C4-2B (cell line): ENCODE data around the gene ZNF619.

Experiments
- H3K27ac ChIP-seq: fragments of 450-650 bp; 2 replicates; pipeline ENCODE4 v1.5.1; 2017
- ZFX ChIP-seq: fragments of 450-650 bp; IDR thresholded peaks from 2 replicates; pipeline ENCODE4 v1.6.1; 2017
- TF ChIP-seq, protein P1 (sequence below): fragments of 450-650 bp; conservative IDR thresholded peaks from 2 replicates; pipeline ENCODE4 v1.5.1; 2017; ENCODE audit warnings: mild to moderate bottlenecking

ZNF619 gene

DNA sequence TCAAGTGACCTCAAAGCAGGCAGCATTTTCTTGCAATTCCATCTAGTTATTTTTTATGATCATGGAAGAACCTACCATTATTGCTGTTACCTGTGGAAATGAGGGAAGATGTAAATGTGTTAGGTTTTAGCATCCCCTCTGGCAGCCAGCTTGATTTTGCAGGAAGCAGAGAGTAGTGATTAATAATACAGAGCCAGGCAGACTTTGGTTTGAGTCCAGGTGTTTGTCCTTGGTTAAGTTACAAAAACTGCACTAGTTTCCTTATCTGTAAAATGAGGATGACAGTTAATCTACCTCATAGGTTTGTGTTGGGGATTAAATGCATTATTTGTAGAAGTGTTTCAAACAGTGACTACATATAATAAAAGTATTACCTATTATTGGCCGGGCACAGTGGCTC is 41.1 kb downstream of the ZNF619 start:
- no peak overlapping the region for H3K27ac ChIP-seq
- TF ChIP-seq, protein P1, sequence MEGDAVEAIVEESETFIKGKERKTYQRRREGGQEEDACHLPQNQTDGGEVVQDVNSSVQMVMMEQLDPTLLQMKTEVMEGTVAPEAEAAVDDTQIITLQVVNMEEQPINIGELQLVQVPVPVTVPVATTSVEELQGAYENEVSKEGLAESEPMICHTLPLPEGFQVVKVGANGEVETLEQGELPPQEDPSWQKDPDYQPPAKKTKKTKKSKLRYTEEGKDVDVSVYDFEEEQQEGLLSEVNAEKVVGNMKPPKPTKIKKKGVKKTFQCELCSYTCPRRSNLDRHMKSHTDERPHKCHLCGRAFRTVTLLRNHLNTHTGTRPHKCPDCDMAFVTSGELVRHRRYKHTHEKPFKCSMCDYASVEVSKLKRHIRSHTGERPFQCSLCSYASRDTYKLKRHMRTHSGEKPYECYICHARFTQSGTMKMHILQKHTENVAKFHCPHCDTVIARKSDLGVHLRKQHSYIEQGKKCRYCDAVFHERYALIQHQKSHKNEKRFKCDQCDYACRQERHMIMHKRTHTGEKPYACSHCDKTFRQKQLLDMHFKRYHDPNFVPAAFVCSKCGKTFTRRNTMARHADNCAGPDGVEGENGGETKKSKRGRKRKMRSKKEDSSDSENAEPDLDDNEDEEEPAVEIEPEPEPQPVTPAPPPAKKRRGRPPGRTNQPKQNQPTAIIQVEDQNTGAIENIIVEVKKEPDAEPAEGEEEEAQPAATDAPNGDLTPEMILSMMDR, result no peak
- no peak for TF ChIP-seq ZFX

DNA sequence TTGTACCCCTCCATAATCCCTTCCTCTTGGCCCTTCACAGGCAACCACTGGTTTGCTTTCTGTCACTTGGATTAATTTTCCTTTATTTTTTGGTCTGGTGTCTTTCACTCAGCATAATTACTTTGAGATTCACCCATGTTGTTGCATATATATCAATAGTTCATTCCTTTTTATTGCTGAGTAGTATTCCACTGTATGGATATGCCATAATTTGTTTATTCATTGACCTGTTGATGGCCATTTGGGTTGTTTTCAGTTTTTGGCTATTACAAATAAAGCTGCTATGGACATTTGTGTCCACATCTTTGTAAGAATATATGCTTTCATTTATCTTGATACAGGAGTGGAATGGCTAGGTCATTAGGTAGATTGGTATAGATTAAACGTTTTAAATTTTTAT is 41.9 kb downstream of the ZNF619 start:
- TF ChIP-seq ZFX, result no peak
- TF ChIP-seq, protein P1, result no peak
- no peak overlapping the region for H3K27ac ChIP-seq

DNA sequence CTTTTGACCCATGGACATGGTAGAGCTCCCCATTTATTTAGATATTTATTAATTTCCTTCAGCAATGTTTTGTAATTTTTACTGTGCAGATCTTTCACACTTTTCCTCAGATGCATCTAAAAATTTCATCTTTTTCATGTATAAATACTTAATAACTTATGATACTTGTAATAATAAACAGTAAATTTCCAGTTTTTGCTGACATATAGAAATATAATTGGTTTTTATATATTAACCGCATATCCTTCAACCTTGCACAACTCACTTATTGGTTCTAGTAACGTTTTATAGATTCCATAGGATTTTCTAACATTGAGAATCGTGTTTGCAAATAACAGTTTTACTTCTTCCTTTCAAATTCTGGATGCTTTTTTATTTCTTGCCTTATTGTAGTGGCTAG is 44.3 kb downstream of the ZNF619 start:
- no peak for TF ChIP-seq ZFX
- TF ChIP-seq, protein P1, result no peak

DNA sequence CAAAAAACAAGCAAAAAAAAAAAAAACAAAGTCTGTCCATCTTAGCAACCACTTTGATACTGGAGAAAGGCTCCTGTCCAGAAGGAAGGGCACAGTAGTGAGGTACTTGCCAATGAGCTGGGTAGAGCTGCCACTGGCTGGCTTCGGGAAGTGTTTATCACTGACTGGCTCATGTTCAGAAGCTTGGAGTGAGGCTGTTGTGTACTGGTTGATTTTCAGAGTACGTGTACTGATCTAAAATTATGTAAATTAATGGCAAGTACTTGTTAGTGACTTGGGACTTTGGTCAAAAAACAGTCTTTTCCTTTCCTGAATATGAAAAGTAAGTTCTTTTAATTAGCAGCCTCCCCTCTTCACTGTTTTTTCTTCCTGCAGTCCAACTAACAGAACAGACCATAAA is 46.9 kb downstream of the ZNF619 start:
- H3K27ac ChIP-seq, result no peak overlapping the region
- TF ChIP-seq ZFX, result no peak
- TF ChIP-seq, protein P1, result no peak

More for the DNA sequence above, 44.3 kb downstream of the ZNF619 start:
- no peak overlapping the region for H3K27ac ChIP-seq

DNA sequence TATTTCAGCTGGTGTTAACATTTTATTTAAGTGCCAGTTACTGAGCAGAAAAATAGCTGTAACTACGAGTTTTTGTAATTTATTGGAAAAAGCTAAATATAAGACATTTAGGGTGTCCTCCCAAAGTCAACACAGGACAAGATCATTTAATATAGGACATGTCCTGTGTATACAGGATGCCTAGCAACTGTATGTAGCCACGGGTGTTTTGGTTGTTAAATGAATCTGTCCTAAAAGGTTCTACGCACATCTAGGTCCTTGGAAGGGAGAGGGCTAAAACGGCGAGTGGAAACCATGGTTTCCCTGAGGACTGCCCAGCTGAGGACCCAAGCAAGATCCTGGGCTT is 47.3 kb downstream of the ZNF619 start:
- H3K27ac ChIP-seq, result peak overlapping the region; percentile 73
- TF ChIP-seq, protein P1, result no peak
- TF ChIP-seq ZFX, result no peak

DNA sequence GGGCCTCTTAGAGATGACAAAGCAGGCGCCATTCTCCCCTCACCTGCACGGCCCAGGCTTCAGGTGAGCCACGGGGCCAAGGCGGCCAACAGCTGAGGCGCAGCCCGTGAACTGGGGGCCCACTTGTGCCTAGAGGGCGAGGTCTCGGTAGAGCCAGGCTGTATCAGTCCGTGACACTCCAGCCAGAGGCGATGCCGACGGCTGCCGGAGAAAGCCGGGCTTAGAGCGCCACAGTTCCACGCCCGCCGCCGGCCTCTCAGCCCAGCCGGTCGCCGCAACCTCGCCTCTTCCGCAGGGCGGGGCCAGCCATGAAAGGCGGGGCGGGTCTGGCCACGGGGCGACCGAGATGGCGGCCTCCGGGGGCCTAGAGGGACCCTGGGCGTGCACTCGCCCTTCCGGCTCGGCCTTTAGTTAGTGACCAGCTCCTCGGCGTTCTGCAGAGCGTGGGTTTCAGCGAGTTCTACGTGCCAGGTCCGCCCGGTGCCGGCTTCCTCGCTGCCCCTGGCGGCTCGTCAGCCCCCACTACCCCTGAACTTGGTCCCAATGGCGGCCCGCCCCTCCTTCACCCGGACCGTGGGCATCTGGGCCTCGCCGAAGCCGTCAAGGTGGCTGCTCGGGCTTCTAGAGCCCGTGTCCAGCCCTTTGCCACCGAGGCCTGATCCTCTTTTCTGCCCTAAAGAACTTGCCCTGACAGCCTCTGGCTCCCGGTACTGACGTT is 47.8 kb downstream of the ZNF619 start, which contains the start of gene ZNF621:
Gene ZNF621 (plus strand): TSS at position 393 of the 718 bp plus-strand sequence. CDS start 881 bp downstream, outside the sequence.
- H3K27ac ChIP-seq, result peak within 1 kb of the TSS; percentile 73
- TF ChIP-seq, protein P1, result no peak
- peak; percentile 79 for TF ChIP-seq ZFX

DNA sequence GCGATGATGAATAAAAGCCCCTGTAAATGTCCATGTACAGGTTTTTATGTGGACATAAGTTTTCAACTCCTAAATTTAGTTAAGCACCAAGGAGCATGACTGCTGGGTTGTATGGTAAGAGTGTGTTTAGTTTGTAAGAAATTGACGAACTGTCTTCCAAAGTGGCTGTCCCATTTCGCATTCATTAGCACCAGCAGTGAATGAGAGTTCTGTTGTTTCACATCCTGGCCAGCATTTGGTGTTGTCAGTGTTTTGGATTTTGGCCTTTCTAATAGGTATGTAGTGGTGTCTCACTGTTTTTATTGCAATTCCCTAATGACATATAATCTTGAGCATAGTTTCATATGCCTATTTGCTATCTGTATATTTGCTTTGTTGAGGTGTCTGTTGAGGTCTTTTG is 51.5 kb downstream of the ZNF619 start:
- no peak for TF ChIP-seq ZFX
- TF ChIP-seq, protein P1, result no peak
- H3K27ac ChIP-seq, result no peak overlapping the region
